K562 (cell line): ENCODE measurements around the gene VGLL4.

Source experiments
- ATF1 ChIP-seq, 2 experiments: fragments of 450-650 bp in 1 of 2; IDR thresholded peaks; 2 replicates each; pipeline ENCODE4 v1.6.1; 2016; ENCODE audit warnings: missing compliant biosample characterization in 1 of 2, missing genetic modification characterization in 1 of 2
- EZH2 ChIP-seq: IDR thresholded peaks from 2 replicates; pipeline ENCODE4 v1.6.1; 2012; ENCODE audit warnings: low read depth, mild to moderate bottlenecking, inconsistent platforms, low read length, borderline replicate concordance
- NR4A1 ChIP-seq, 2 experiments: fragments of 250-450 bp in 1 of 2; fragments of 450-650 bp in 1 of 2; sonication (Bioruptor Pico) in 1 of 2; IDR thresholded peaks; 2 replicates each; pipeline versions ENCODE4 v1.4.0 to v1.6.1; 2016 to 2020; ENCODE audit warnings: mild to moderate bottlenecking in 2 of 2, missing compliant biosample characterization in 1 of 2, missing genetic modification characterization in 1 of 2, moderate library complexity in 1 of 2
- POU5F1 ChIP-seq: fragments of 150-350 bp; IDR thresholded peaks from 2 replicates; pipeline ENCODE4 v1.6.1; 2014; ENCODE audit warnings: borderline replicate concordance, low read length, low read depth, mild to moderate bottlenecking; ENCODE audit not compliant: partially characterized antibody
- RBM14 ChIP-seq: fragments of 200-400 bp; formaldehyde crosslinking; IDR thresholded peaks from 2 replicates; pipeline ENCODE4 v1.6.1; 2018; ENCODE audit warnings: low read depth, mild to moderate bottlenecking, low read length, moderate library complexity, borderline replicate concordance; ENCODE audit not compliant: insufficient read depth
- SETDB1 ChIP-seq: IDR thresholded peaks from one replicate; pipeline ENCODE4 v1.6.1; 2012; ENCODE audit warnings: low read length, control low read depth, inconsistent platforms
- SIRT6 ChIP-seq: IDR thresholded peaks from one replicate; pipeline ENCODE4 v1.6.1; 2012; ENCODE audit warnings: low read depth, mild to moderate bottlenecking, control low read depth, inconsistent platforms, low read length, moderate library complexity
- ZBTB7A ChIP-seq: IDR thresholded peaks from 2 replicates; pipeline ENCODE4 v1.6.1; 2011; ENCODE audit warnings: low read depth, mild to moderate bottlenecking, low read length, moderate library complexity, borderline replicate concordance; ENCODE audit not compliant: control insufficient read depth
- ZNF263 ChIP-seq: sonication (generic); formaldehyde crosslinking; IDR thresholded peaks from 2 replicates; pipeline ENCODE4 v1.8.0; 2022; ENCODE audit warnings: mild to moderate bottlenecking, missing genetic modification reagents, borderline replicate concordance
- ZNF699 ChIP-seq: fragments of 250-450 bp; sonication (Bioruptor Pico); IDR thresholded peaks from 2 replicates; pipeline ENCODE4 v1.8.0; 2021; ENCODE audit warnings: mild to moderate bottlenecking, moderate library complexity; ENCODE audit not compliant: insufficient replicate concordance
- TF ChIP-seq, protein P1 (sequence below): sonication (generic); formaldehyde crosslinking; IDR thresholded peaks from 2 replicates; pipeline ENCODE4 v1.4.0; 2020; ENCODE audit warnings: mild to moderate bottlenecking, missing genetic modification reagents
- TF ChIP-seq, protein P2 (sequence below): sonication (generic); formaldehyde crosslinking; IDR thresholded peaks from 2 replicates; pipeline ENCODE4 v1.8.0; 2022; ENCODE audit warnings: missing genetic modification reagents, mild to moderate bottlenecking, moderate library complexity, borderline replicate concordance
- TF ChIP-seq, protein P3 (sequence below): fragments of 450-650 bp; IDR thresholded peaks from 2 replicates; pipeline ENCODE4 v1.6.1; 2018; ENCODE audit not compliant: partially characterized antibody
- TF ChIP-seq, protein P4 (sequence below), 2 experiments: fragments of 450-650 bp; IDR thresholded peaks; 2 replicates each; pipeline ENCODE4 v1.6.1; 2016; ENCODE audit warnings: mild to moderate bottlenecking in 2 of 2, borderline replicate concordance in 1 of 2, low read depth in 1 of 2, moderate library complexity in 1 of 2

DNA sequence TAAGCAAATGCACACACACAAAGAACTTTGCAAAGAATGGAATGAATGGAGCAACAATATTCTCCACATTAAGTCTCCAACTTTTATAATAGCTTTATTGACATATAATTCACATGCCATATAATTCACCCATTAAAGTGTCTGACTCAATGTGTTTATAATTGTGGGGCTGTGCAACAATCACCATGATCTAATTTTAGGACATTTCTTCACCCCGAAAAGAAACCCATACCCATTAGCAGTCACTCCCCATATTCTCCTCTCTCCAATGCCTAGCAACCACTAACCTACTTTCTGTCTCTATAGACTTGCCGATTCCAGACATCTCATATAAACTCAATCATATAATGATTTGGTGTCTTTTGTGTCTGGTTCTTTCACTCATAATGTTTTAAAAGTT lies 22.6 kb downstream of the VGLL4 start:
- TF ChIP-seq RBM14, result no peak
- TF ChIP-seq SETDB1, result no peak
- TF ChIP-seq SIRT6, result no peak
- no peak for TF ChIP-seq ZNF699 (CRISPR knock-in tag)
- no peak for TF ChIP-seq POU5F1
- TF ChIP-seq, protein P1, sequence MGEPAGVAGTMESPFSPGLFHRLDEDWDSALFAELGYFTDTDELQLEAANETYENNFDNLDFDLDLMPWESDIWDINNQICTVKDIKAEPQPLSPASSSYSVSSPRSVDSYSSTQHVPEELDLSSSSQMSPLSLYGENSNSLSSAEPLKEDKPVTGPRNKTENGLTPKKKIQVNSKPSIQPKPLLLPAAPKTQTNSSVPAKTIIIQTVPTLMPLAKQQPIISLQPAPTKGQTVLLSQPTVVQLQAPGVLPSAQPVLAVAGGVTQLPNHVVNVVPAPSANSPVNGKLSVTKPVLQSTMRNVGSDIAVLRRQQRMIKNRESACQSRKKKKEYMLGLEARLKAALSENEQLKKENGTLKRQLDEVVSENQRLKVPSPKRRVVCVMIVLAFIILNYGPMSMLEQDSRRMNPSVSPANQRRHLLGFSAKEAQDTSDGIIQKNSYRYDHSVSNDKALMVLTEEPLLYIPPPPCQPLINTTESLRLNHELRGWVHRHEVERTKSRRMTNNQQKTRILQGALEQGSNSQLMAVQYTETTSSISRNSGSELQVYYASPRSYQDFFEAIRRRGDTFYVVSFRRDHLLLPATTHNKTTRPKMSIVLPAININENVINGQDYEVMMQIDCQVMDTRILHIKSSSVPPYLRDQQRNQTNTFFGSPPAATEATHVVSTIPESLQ, result no peak
- TF ChIP-seq, protein P2, sequence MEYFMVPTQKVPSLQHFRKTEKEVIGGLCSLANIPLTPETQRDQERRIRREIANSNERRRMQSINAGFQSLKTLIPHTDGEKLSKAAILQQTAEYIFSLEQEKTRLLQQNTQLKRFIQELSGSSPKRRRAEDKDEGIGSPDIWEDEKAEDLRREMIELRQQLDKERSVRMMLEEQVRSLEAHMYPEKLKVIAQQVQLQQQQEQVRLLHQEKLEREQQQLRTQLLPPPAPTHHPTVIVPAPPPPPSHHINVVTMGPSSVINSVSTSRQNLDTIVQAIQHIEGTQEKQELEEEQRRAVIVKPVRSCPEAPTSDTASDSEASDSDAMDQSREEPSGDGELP, result no peak
- TF ChIP-seq, protein P3, sequence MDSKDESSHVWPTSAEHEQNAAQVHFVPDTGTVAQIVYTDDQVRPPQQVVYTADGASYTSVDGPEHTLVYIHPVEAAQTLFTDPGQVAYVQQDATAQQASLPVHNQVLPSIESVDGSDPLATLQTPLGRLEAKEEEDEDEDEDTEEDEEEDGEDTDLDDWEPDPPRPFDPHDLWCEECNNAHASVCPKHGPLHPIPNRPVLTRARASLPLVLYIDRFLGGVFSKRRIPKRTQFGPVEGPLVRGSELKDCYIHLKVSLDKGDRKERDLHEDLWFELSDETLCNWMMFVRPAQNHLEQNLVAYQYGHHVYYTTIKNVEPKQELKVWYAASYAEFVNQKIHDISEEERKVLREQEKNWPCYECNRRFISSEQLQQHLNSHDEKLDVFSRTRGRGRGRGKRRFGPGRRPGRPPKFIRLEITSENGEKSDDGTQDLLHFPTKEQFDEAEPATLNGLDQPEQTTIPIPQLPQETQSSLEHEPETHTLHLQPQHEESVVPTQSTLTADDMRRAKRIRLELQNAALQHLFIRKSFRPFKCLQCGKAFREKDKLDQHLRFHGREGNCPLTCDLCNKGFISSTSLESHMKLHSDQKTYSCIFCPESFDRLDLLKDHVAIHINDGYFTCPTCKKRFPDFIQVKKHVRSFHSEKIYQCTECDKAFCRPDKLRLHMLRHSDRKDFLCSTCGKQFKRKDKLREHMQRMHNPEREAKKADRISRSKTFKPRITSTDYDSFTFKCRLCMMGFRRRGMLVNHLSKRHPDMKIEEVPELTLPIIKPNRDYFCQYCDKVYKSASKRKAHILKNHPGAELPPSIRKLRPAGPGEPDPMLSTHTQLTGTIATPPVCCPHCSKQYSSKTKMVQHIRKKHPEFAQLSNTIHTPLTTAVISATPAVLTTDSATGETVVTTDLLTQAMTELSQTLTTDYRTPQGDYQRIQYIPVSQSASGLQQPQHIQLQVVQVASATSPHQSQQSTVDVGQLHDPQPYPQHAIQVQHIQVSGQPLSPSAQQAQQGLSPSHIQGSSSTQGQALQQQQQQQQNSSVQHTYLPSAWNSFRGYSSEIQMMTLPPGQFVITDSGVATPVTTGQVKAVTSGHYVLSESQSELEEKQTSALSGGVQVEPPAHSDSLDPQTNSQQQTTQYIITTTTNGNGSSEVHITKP, result no peak
- no peak for TF ChIP-seq ZBTB7A
- TF ChIP-seq, protein P4, sequence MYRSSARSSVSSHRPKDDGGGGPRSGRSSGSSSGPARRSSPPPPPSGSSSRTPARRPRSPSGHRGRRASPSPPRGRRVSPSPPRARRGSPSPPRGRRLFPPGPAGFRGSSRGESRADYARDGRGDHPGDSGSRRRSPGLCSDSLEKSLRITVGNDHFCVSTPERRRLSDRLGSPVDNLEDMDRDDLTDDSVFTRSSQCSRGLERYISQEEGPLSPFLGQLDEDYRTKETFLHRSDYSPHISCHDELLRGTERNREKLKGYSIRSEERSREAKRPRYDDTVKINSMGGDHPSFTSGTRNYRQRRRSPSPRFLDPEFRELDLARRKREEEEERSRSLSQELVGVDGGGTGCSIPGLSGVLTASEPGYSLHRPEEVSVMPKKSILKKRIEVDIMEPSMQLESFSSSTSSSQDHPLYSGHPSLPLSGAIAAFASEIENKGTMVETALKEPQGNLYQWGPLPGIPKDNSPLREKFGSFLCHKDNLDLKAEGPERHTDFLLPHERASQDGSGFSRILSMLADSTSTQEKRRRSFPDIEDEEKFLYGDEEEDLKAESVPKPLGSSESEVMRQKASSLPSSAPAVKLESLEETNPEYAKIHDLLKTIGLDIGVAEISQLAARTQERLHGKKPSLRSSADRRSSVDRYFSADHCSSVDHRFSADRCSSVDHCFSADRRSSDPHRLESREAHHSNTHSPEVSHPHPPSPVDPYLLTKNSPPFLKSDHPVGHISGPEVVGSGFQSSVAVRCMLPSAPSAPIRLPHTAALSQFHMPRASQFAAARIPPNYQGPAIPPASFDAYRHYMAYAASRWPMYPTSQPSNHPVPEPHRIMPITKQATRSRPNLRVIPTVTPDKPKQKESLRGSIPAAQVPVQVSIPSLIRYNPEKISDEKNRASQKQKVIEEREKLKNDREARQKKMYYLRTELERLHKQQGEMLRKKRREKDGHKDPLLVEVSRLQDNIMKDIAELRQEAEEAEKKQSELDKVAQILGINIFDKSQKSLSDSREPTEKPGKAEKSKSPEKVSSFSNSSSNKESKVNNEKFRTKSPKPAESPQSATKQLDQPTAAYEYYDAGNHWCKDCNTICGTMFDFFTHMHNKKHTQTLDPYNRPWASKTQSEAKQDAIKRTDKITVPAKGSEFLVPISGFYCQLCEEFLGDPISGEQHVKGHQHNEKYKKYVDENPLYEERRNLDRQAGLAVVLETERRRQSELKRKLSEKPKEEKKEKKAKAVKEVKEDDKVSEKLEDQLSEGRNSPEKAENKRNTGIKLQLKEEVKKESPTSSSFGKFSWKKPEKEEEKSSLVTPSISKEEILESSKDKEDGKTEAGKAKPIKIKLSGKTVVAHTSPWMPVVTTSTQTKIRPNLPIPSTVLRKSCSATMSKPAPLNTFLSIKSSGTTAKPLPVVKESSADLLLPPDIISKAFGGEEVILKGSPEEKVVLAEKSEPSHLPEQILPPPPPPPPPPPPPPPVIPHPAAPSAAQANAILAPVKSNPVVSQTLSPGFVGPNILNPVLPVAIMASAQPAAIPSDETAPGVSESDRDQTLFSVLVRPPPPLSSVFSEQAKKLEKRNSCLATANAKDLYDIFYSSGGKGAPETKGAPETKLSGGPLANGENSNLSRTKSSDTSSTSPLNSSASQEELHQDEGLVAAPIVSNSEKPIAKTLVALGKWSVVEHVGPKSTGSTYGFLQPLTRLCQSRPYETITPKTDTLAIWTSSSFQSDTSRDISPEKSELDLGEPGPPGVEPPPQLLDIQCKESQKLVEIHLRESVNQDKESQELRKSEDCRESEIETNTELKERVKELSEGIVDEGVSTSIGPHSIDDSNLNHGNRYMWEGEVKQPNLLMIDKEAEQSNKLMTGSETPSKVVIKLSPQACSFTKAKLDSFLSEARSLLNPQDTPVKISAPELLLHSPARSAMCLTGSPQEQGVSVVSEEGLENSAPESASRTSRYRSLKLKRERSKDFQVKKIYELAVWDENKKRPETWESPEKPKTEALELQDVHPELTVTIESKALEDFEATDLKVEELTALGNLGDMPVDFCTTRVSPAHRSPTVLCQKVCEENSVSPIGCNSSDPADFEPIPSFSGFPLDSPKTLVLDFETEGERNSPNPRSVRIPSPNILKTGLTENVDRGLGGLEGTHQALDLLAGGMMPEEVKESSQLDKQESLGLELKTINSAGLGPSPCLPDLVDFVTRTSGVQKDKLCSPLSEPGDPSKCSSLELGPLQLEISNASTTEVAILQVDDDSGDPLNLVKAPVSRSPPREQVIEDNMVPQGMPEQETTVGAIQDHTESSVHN (IDR thresholded peaks at IDR 0.05; ENCODE audit: borderline replicate concordance in 1 of 2, low read depth in 1 of 2), result no peak
- TF ChIP-seq ZNF263, result no peak
- TF ChIP-seq EZH2, result no peak
- TF ChIP-seq ATF1 (CRISPR knock-in tag; IDR thresholded peaks at IDR 0.05), result no peak
- TF ChIP-seq ATF1 (tag; IDR thresholded peaks at IDR 0.05), result no peak
- no peak for TF ChIP-seq NR4A1 (CRISPR knock-in tag; IDR thresholded peaks at IDR 0.05)
- no peak for TF ChIP-seq NR4A1 (tag; IDR thresholded peaks at IDR 0.05)
